GM19324 (cell line): ENCODE measurements around the gene FNDC1.
A peak's percentile ranks its signal among the peaks of the same experiment; 100 is the strongest.

Experiments used
- ATAC-seq: cut with Tn5 transposase; IDR thresholded peaks from one replicate; pipeline ENCODE4 v1.9.1; 2021; ENCODE audit warnings: mild to moderate bottlenecking, moderate library complexity; ENCODE audit not compliant: unreplicated experiment, low FRiP score

Gene FNDC1

GRCh38 chr6:159203304-159204005, 34.3 kb downstream of the FNDC1 start:
- ATAC-seq: no peak

- ATAC-seq: no peak
These were observed 35.4 kb downstream of the FNDC1 start for GRCh38 chr6:159204605-159205004.

GRCh38 chr6:159212028-159212427, 42.8 kb downstream of the FNDC1 start:
- ATAC-seq: no peak

GRCh38 chr6:159212525-159213280, 43.5 kb downstream of the FNDC1 start:
- ATAC-seq: no peak

GRCh38 chr6:159213405-159213804, 44.2 kb downstream of the FNDC1 start:
- no peak for ATAC-seq

- no peak for ATAC-seq
These were observed 45.1 kb downstream of the FNDC1 start for GRCh38 chr6:159214281-159214680.

GRCh38 chr6:159217595-159218275, 48.5 kb downstream of the FNDC1 start:
- ATAC-seq: peak; percentile 68

- ATAC-seq: no peak
These were observed 50.9 kb downstream of the FNDC1 start for GRCh38 chr6:159220093-159220492.

GRCh38 chr6:159221486-159222170, 52.4 kb downstream of the FNDC1 start:
- ATAC-seq: no peak

- no peak for ATAC-seq
These were observed 55.3 kb downstream of the FNDC1 start for GRCh38 chr6:159224452-159224851.

- ATAC-seq: no peak
These were observed 60.5 kb downstream of the FNDC1 start for GRCh38 chr6:159229651-159230051.

- no peak for ATAC-seq
These were observed 63.0 kb downstream of the FNDC1 start for GRCh38 chr6:159232106-159232645.

GRCh38 chr6:159232751-159233150, 63.6 kb downstream of the FNDC1 start:
- ATAC-seq: no peak

GRCh38 chr6:159233365-159234101, 64.3 kb downstream of the FNDC1 start:
- ATAC-seq: no peak

GRCh38 chr6:159234102-159234553, 64.9 kb downstream of the FNDC1 start:
- ATAC-seq: no peak

GRCh38 chr6:159238920-159239558, 69.8 kb downstream of the FNDC1 start:
- no peak for ATAC-seq

- no peak for ATAC-seq
These were observed 79.9 kb downstream of the FNDC1 start for GRCh38 chr6:159249128-159249527.

- no peak for ATAC-seq
These were observed 80.6 kb downstream of the FNDC1 start for GRCh38 chr6:159249752-159250151.

- no peak for ATAC-seq
These were observed 81.4 kb downstream of the FNDC1 start for GRCh38 chr6:159250633-159251032.
